GM21526 (cell line): ENCODE data around the gene PAPSS2.
"Not testable (repeated sequence)": the region's sequence is repeated elsewhere in the genome, so short reads cannot be mapped to it uniquely, and the experiment has no call there.

Source experiments
- ATAC-seq: cut with Tn5 transposase; IDR thresholded peaks from one replicate; pipeline ENCODE4 v1.9.1; 2021; ENCODE audit warnings: moderate library complexity; ENCODE audit not compliant: unreplicated experiment, low FRiP score

The PAPSS2 gene

GRCh38 chr10:87659571-87660483 is at the start of gene PAPSS2:
Gene PAPSS2 (plus strand): TSS chr10:87659878. CDS start chr10:87659982, 104 bp downstream.
- ATAC-seq = no peak

GRCh38 chr10:87611341-87611740 is 48.3 kb upstream of the PAPSS2 start:
- not testable (repeated sequence) for ATAC-seq

- ATAC-seq = no peak
Observed at GRCh38 chr10:87612115-87612514, 47.6 kb upstream of the PAPSS2 start.

GRCh38 chr10:87613751-87614150 is 45.9 kb upstream of the PAPSS2 start:
- ATAC-seq = no peak

GRCh38 chr10:87615856-87616255 is 43.8 kb upstream of the PAPSS2 start:
- ATAC-seq = no peak

- no peak for ATAC-seq
Observed at GRCh38 chr10:87617503-87617902, 42.2 kb upstream of the PAPSS2 start.

GRCh38 chr10:87618566-87619423 is 40.9 kb upstream of the PAPSS2 start:
- ATAC-seq = no peak

GRCh38 chr10:87619705-87620104 is 40.0 kb upstream of the PAPSS2 start:
- ATAC-seq = no peak

- not testable (repeated sequence) for ATAC-seq
Observed at GRCh38 chr10:87621440-87621839, 38.2 kb upstream of the PAPSS2 start.

- ATAC-seq = no peak
Observed at GRCh38 chr10:87622314-87623004, 37.2 kb upstream of the PAPSS2 start.

- no peak for ATAC-seq
Observed at GRCh38 chr10:87623191-87623590, 36.5 kb upstream of the PAPSS2 start.

- no peak for ATAC-seq
Observed at GRCh38 chr10:87625661-87626060, 34.0 kb upstream of the PAPSS2 start.

- ATAC-seq = no peak
Observed at GRCh38 chr10:87626422-87626892, 33.2 kb upstream of the PAPSS2 start.

- no peak for ATAC-seq
Observed at GRCh38 chr10:87630171-87630570, 29.5 kb upstream of the PAPSS2 start.

GRCh38 chr10:87632454-87632853 is 27.2 kb upstream of the PAPSS2 start:
- no peak for ATAC-seq

- no peak for ATAC-seq
Observed at GRCh38 chr10:87634311-87634710, 25.4 kb upstream of the PAPSS2 start.

GRCh38 chr10:87635498-87636312 is 24.0 kb upstream of the PAPSS2 start:
- ATAC-seq = no peak

- no peak for ATAC-seq
Observed at GRCh38 chr10:87636313-87636915, 23.3 kb upstream of the PAPSS2 start.

GRCh38 chr10:87639493-87639892 is 20.2 kb upstream of the PAPSS2 start:
- ATAC-seq = no peak
